IPS-15b (cell line): ENCODE data around the gene PPFIBP2.

ENCODE experiments used
- H3K27me3 ChIP-seq: one replicate; pipeline ENCODE4 v1.6.1; 2013; ENCODE audit warnings: low read length; ENCODE audit not compliant: control insufficient read depth, insufficient read depth
- H3K36me3 ChIP-seq: one replicate; pipeline ENCODE4 v1.6.1; 2013; ENCODE audit warnings: low read length; ENCODE audit not compliant: control insufficient read depth, insufficient read depth
- H3K4me1 ChIP-seq: one replicate; pipeline ENCODE4 v1.6.1; 2013; ENCODE audit warnings: mild to moderate bottlenecking, low read length; ENCODE audit not compliant: control insufficient read depth, insufficient read depth
- H3K4me3 ChIP-seq: one replicate; pipeline ENCODE4 v1.5.1; 2013; ENCODE audit warnings: low read depth, low read length
- H3K9ac ChIP-seq: one replicate; pipeline ENCODE4 v1.6.1; 2013; ENCODE audit warnings: low read depth, mild to moderate bottlenecking, low read length
- H3K9me3 ChIP-seq: one replicate; pipeline ENCODE4 v1.6.1; 2013; ENCODE audit warnings: mild to moderate bottlenecking, low read length; ENCODE audit not compliant: control insufficient read depth, insufficient read depth

PPFIBP2 gene

GRCh38 chr11:7532405-7533145 is 18.8 kb downstream of the PPFIBP2 start:
- Histone ChIP-seq H3K9ac (no peak overlapping the region), H3K4me3 (no peak overlapping the region), H3K9me3 (no peaks in the 10 kb centered on the region), H3K4me1 (no peaks in the 10 kb centered on the region), H3K36me3 (no peaks in the 10 kb centered on the region), H3K27me3 (no peaks in the 10 kb centered on the region)

GRCh38 chr11:7533199-7534041 is 19.6 kb downstream of the PPFIBP2 start:
- no peak overlapping the region for H3K4me3 ChIP-seq
- no peaks in the 10 kb centered on the region for H3K27me3 ChIP-seq
- H3K36me3 ChIP-seq, result no peaks in the 10 kb centered on the region
- H3K9me3 ChIP-seq, result no peaks in the 10 kb centered on the region
- H3K9ac ChIP-seq, result no peak overlapping the region
- H3K4me1 ChIP-seq, result no peaks in the 10 kb centered on the region

- Histone ChIP-seq H3K9ac (no peak overlapping the region), H3K9me3 (no peaks in the 10 kb centered on the region), H3K4me1 (no peaks in the 10 kb centered on the region), H3K4me3 (no peak overlapping the region), H3K36me3 (no peaks in the 10 kb centered on the region), H3K27me3 (no peaks in the 10 kb centered on the region)
Observed at GRCh38 chr11:7534042-7534378, 20.2 kb downstream of the PPFIBP2 start.

- Histone ChIP-seq H3K27me3 (no peaks in the 10 kb centered on the region), H3K9ac (no peak overlapping the region), H3K9me3 (no peaks in the 10 kb centered on the region), H3K4me3 (no peak overlapping the region), H3K36me3 (no peaks in the 10 kb centered on the region), H3K4me1 (no peaks in the 10 kb centered on the region)
Observed at GRCh38 chr11:7536100-7536499, 22.3 kb downstream of the PPFIBP2 start.

- no peak overlapping the region for H3K4me3 ChIP-seq
- H3K36me3 ChIP-seq, result no peaks in the 10 kb centered on the region
- H3K9ac ChIP-seq, result no peak overlapping the region
- H3K27me3 ChIP-seq, result no peaks in the 10 kb centered on the region
- no peaks in the 10 kb centered on the region for H3K9me3 ChIP-seq
- H3K4me1 ChIP-seq, result no peaks in the 10 kb centered on the region
Observed at GRCh38 chr11:7537265-7537664, 23.5 kb downstream of the PPFIBP2 start.

GRCh38 chr11:7538031-7538430 is 24.2 kb downstream of the PPFIBP2 start:
- H3K4me1 ChIP-seq, result no peaks in the 10 kb centered on the region
- H3K27me3 ChIP-seq, result no peaks in the 10 kb centered on the region
- no peak overlapping the region for H3K9ac ChIP-seq
- no peaks in the 10 kb centered on the region for H3K36me3 ChIP-seq
- no peaks in the 10 kb centered on the region for H3K9me3 ChIP-seq
- H3K4me3 ChIP-seq, result no peak overlapping the region

- no peaks in the 10 kb centered on the region for H3K9me3 ChIP-seq
- no peak overlapping the region for H3K9ac ChIP-seq
- no peaks in the 10 kb centered on the region for H3K36me3 ChIP-seq
- no peak overlapping the region for H3K4me3 ChIP-seq
- no peaks in the 10 kb centered on the region for H3K4me1 ChIP-seq
- H3K27me3 ChIP-seq, result no peaks in the 10 kb centered on the region
Observed at GRCh38 chr11:7538466-7539454, 25.0 kb downstream of the PPFIBP2 start.

GRCh38 chr11:7540830-7541555 is 27.2 kb downstream of the PPFIBP2 start:
- H3K9ac ChIP-seq, result no peak overlapping the region
- peaks cover 5% of the 10 kb centered on the region for H3K4me1 ChIP-seq
- H3K27me3 ChIP-seq, result no peaks in the 10 kb centered on the region

GRCh38 chr11:7543302-7543701 is 29.5 kb downstream of the PPFIBP2 start:
- no peaks in the 10 kb centered on the region for H3K9me3 ChIP-seq
- H3K9ac ChIP-seq, result no peak overlapping the region
- H3K4me1 ChIP-seq, result peaks cover 5% of the 10 kb centered on the region
- H3K4me3 ChIP-seq, result no peak overlapping the region
- H3K36me3 ChIP-seq, result no peaks in the 10 kb centered on the region
- no peaks in the 10 kb centered on the region for H3K27me3 ChIP-seq

More at GRCh38 chr11:7540830-7541555, 27.2 kb downstream of the PPFIBP2 start:
- Histone ChIP-seq H3K4me3 (no peak overlapping the region), H3K9me3 (no peaks in the 10 kb centered on the region), H3K36me3 (no peaks in the 10 kb centered on the region)

- H3K4me3 ChIP-seq, result no peak overlapping the region
- H3K4me1 ChIP-seq, result peaks cover 5% of the 10 kb centered on the region
Observed at GRCh38 chr11:7544021-7544420, 30.2 kb downstream of the PPFIBP2 start.

GRCh38 chr11:7545611-7546010 is 31.8 kb downstream of the PPFIBP2 start:
- Histone ChIP-seq H3K4me1 (peaks cover 5% of the 10 kb centered on the region), H3K4me3 (no peak overlapping the region), H3K27me3 (no peaks in the 10 kb centered on the region), H3K9ac (no peak overlapping the region), H3K9me3 (no peaks in the 10 kb centered on the region), H3K36me3 (no peaks in the 10 kb centered on the region)

More at GRCh38 chr11:7544021-7544420, 30.2 kb downstream of the PPFIBP2 start:
- Histone ChIP-seq H3K9ac (no peak overlapping the region), H3K27me3 (no peaks in the 10 kb centered on the region), H3K36me3 (no peaks in the 10 kb centered on the region), H3K9me3 (no peaks in the 10 kb centered on the region)
